HG02798 (cell line): ENCODE measurements around the gene OR6M1.

Source experiments
- ATAC-seq: cut with Tn5 transposase; IDR thresholded peaks from one replicate; pipeline ENCODE4 v1.9.1; 2021; ENCODE audit warnings: mild to moderate bottlenecking; ENCODE audit not compliant: unreplicated experiment, poor library complexity

OR6M1 gene, protein sequence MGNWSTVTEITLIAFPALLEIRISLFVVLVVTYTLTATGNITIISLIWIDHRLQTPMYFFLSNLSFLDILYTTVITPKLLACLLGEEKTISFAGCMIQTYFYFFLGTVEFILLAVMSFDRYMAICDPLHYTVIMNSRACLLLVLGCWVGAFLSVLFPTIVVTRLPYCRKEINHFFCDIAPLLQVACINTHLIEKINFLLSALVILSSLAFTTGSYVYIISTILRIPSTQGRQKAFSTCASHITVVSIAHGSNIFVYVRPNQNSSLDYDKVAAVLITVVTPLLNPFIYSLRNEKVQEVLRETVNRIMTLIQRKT

DNA sequence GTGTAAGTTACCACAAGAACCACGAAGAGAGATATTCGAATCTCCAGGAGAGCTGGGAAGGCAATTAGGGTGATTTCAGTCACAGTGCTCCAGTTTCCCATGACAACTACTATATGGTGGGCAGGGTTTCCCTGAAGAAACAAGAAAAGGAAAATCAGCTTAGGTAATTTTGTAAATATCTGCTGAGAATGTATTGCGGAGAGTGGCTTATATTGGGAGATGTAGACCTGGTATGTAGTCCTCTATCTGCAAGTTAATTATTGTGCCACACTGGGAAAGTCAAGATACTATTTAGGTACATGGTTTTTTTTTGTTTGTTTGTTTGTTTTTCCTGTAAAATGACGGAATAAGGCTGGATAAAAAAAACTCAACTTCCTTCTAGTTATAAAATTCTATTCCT is at the start of gene OR6M1:
TSS of gene OR6M1 (minus strand) at position 101 of the 400 bp plus-strand sequence. CDS start at position 101, 0 bp downstream.
- no peak for ATAC-seq

DNA sequence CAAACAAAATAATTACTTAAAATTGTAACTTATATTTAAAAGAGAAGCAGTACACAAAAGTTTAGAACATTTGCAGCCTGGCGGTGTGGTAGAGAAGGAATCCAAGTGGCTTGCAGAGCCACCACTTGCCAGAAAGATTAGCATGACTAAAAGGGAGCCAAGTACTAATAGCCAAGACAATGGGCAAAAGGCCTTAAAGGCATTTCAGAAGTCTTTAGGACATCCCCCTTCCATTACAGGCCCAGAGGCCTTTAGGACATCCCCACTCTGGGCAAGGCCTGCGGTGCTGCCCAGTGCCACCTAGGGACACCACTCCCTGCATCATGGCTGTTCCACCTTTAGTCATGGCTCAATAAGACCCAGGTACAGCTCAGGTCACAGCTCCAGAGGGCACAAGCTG is 46.9 kb upstream of the OR6M1 start:
- no peak for ATAC-seq

DNA sequence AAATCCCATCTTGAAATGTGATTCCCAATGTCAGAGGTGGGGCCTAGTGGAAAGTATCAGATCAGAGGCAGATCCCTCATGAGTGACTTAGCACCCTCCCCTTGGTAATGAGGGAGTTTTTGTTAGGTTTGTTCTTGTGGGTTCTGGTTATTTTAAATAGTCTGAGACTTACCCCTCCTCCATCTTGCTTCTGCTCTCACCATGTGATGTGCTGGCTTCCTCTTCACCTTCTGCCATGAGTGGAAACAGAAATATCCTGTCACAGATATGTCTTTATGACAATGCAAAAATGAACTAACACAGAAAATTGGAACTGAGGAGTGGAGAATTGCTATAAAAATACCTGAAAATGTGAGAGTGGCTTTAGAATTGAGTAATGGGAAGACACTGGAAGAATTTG is 46.2 kb upstream of the OR6M1 start:
- no peak for ATAC-seq

DNA sequence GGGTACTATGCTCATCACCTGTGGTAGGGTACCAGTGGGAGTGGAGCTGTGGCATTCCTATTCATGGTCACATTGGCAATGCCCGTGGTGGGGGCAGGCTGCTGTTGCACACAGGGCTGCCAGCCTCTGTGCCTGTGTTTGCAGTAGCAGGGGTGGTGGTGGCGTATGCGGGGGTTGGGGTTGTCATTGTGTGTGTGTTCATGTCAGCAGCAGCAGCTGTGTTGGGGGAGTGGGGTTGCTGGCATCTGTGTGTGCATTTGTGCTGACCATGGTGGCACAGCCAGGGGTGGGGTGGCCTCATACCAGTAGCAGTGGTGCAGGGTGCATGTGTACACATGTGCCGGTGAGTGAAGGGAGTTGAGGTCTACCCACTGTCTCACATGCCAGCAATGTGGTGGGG is 45.0 kb upstream of the OR6M1 start:
- no peak for ATAC-seq

DNA sequence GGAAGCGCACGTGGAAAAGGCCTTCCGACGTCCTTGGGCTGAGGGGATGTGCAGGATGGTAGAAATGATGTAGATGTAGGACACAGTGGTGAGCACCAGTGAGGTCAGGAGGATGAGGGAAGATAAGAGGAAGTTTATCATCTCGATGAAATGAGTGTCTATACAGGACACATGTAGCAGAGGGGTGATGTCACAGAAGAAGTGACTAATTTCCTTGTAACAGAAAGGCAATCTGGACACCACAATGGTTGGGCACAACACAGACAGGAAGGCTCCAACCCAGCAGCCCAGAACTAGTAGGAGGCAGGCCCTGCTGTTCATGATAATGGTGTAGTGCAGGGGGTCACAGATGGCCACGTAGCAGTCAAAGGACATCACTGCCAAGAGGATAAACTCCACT is 35.0 kb upstream of the OR6M1 start:
- ATAC-seq: no peak

DNA sequence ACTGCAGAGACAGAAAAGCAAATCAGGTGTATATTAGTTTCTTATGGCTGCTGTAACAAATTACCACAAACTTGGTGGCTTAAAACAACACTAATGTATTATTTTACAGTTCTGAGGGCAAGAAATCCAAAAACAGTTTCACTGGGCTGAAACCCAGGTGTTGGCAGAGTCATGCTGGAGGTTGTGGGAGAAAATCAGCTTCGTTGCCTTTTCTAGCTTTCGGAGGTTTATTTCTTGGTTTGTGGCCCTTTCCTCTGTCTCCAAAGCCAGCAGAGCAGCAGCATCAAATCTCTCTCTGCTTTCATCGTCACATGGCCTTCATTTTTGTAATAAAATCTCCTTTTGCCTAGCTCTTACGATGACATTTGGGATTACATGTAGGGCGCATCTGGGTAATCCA is 33.0 kb upstream of the OR6M1 start:
- no peak for ATAC-seq

DNA sequence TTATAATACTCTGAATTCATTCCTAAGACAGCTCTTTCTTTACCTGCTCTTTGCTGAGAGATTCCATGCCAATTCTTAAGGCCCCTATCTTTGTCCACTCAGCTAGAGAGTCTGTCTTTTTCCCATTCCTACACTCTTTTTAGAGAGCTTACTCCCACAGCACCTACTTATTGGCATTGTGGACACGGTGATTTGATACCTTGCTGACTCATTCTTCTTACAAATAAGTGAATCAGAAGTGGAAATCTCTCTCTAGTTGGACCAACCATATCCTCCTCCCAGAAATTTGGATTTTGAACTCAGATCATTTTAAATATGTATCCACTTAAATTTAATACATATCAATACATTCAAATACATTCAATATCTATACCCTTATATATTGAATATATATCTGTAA is 32.5 kb upstream of the OR6M1 start:
- ATAC-seq: no peak

DNA sequence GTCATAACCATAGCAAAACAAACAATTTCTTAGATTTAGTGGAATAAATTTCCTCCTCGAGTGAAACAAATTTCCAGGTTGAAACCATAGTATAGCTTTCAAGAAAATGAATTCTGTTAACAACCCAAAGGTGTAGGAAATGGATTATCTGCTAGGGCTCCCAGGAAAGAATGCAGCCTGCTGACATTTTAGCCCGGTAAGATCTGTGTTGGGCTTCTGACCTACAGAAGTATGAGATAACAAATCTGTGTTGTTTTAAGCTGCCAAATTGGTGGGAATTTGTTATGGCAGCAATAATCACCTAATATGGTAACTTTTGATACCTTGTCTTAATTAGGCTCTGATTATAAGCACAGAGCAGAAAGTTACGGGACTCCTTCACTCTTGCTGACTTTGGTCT is 32.0 kb upstream of the OR6M1 start:
- ATAC-seq: no peak

DNA sequence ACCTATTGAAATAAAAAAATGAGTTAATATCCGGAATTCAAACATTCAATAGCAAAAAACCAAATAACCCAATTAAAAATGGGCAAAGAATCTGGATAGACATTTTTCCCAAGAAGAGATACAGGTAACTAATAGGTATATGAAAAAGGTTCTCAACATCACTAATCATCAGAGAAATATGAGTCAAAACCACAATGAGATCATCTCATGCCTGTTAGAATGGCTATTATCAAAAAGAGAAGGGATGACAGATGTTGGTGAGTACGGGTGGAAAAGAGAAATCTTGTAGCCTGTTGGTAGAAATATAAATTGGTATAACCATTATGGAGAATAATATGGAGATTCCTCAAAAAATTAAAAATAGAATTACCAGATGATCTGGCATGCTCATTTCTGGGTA is 26.9 kb upstream of the OR6M1 start:
- no peak for ATAC-seq

DNA sequence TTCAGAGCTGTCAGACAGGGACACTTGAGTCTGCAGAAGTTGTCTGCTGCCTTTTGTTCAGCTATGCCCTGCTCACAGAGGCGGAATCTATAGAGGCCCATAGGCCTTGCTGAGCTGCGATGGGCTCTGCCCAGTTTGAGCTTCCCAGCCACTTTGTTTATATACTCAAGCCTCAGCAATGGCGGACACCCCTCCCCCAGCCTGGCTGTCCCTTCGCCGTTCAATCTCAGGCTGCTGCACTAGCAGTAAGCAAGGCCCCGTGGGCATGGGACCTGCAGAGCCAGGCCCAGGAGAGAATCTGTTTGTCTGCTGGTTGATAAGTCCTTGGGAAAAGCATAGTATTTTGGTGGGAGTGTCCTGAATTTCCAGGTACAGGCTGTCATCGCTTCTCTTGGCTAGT is 23.6 kb upstream of the OR6M1 start:
- no peak for ATAC-seq

DNA sequence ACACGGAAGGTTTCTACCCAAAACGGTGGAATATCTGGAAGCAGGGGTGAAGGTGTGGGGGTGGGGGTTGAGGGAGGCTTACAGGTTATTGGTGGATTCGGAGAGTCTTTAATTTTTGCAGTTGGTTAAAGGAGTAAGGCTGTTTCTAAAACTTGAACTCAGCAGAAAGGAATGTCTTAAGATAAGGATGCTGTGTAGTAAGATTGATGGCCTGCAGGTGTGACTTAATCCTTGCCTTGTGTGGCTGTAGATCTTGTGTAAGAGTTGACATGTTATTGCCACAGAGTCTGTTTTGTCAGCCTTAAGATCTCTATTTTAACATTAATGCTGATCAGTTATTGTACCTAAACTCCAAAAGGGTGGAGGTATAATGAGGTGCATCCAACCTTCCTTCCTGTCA is 16.4 kb upstream of the OR6M1 start:
- ATAC-seq: no peak

DNA sequence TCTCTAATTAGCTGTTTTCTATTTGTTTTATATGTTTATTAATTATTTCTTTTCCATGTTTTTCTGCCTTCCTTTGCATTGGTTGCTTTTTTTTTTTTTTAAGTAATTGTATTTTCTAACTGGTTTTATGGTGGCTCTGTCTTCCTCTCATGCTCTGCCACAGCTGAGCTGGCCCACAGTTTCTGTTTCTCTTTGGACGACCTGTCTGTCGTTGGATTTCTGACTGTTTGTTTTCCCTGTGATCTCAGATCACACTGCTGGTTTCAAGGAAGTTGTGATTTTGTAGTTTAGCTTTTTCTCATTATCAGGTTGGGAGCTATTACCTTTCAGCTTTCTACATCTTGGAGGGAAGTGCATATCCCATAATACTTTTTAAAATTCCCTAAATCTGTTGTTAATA is 15.9 kb upstream of the OR6M1 start:
- ATAC-seq: peak; percentile 69

DNA sequence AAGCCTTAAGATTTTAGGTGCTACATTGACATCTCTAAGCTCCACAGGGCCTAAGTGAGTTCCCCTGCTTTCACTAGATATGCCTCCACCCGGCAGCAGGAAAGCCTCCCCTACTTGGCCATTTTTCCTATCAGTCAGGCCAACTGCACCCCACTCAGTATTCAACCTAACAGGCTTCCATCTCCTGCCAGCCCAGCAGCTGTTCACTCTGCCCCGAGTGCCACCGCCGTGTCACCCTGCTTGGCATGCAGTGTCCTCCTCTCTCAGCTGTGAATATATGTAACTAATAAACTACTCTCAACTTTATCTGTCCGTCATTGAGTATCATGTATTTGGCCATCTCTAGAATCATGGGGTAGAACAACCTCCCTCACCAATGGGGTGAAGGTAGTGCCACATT is 9.0 kb upstream of the OR6M1 start:
- no peak for ATAC-seq

DNA sequence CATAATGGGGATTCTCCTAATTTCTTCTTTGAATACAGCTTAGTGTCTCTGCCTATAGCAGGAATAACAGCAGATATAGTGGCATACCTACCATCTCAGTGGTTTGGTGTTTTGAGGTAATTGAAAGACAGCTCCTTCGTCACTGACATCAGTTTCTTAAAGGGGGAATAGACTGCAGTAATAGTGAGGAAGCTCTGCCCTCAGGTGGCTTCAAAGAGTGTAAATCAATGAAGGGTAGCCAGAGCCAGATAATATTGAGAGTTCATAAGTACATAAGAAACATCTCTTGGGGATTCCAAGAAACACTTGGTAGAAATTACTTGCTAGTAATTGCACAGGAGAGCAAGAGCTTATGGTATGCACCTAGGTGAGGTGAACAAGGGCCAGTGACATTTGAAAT is 4.4 kb downstream of the OR6M1 start:
- ATAC-seq: no peak

DNA sequence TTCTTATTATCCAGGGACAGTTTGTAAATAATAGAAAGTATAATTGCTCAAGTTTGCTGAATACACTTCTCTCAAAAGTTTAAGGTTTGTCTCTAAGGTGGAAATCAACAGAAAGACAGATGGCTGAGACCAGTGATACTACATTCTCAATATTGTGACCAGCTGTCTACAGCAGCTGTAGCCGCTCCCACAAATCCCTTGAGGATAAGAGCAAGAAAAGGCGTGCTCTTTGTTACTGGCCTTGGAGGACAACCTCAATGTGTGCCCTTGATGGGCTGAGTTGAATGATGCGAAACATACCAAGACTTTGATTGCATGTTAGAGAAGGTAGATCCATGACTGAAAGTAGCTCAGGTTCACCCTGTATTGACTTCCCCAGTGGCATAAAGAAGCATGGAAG is 6.1 kb downstream of the OR6M1 start:
- no peak for ATAC-seq

DNA sequence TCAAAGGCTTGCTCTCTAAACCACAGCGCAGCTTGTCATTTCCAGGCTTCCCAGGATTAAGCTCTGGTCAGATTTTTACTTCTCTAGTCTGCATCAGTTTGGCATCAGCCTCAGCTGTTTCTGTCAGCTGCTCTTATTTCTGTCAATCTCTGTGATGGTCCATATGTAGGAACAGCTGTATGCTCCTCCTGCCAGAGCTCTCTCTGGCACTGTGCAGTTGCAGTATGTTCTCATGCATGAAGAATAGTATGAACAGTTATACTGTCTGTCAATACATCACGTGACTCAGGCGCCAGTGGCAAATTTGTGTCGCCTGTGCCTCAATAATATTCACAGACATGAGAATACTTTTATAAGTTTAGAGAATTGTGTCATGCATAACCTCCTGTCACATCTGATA is 6.7 kb downstream of the OR6M1 start:
- no peak for ATAC-seq

DNA sequence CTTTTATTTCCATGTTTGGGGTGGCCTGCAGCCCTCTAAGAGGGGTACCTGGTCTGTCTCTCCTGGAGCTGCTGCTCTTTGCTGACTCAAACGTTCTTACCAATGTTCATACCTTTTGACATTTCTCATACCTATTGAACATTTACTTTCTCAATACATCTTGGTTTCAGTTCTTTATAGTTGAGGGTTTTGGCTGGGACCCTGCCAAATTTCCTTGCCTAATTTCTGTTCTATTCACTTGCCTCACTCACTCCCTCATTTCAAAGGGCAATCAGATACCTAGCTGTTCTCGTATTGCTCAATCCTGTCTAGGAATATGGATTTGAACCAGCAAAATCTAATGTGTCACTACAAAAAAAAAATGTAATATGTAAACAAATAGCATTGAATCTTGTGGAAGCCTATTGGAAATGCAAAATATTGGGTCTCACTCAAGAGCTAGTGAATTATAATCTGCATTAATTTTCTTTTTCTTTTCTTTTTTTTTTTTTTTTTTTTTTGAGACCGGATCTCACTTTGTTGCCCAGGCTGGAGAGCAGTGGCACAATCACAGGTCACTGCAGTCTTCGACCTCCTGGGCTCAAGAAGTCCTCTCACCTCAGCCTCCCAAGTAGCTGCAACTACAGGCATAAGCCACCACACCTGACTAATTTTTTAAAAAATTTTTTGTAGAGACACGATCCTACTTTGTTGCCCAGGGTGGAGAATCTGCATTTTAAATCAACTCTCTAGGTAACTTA is 7.5 kb downstream of the OR6M1 start:
- ATAC-seq: no peak

DNA sequence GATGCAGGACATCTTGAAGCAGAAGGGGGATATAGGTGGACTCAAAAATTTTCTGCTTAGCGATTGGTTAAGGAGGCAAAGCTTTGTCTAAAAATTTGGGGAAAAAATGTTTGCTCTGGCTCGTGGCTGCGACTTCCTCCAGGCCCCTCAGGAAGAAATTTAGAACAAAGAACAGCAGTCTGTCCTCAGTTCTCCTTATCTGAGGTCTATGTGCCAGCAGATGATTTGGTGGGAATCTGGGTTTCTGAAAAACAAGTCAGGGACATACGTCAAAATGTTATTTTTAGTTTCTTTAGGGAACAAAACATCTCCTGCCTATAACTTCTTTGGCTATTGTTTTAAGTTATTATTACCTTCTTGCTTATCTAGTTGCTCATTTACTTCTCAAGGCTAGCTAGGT is 8.1 kb downstream of the OR6M1 start:
- no peak for ATAC-seq

DNA sequence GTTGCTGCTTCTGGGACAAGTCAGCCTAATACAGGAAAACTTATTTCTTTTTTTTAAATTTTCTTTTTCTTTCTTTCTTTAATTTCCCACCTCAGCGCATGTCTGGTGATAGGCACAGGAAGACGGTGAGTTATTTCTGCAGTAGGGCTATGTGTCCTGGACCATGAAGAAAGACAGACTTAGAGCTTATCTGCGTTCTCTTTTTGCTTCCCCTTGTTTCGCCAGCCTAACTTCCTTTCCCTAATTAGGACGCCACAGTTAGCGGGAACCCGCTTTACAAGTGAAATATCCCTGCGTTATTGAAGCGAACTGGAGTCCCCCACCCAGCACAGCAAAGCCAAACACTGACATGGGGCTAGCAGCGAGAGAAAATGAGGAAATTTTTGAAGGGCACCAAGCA is 8.6 kb downstream of the OR6M1 start:
- no peak for ATAC-seq

DNA sequence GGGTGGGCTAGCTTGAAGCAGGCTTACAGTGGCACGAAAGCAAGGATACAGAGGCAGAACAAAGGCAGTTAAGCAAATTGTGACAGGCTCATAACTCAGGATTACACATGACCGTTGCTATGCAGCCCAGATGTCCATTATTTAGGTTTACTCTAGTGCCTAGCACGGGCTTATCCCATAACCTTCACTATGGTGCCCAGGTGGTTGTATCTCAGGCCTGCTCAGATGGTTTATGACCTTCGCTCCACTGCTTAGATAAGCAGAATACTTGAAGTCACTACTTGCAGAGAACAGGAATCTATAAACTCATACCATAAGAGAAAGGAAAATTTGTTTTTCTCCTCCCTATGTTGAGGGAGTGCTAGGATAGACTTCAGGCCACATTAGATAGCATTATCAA is 9.0 kb downstream of the OR6M1 start:
- ATAC-seq: no peak

DNA sequence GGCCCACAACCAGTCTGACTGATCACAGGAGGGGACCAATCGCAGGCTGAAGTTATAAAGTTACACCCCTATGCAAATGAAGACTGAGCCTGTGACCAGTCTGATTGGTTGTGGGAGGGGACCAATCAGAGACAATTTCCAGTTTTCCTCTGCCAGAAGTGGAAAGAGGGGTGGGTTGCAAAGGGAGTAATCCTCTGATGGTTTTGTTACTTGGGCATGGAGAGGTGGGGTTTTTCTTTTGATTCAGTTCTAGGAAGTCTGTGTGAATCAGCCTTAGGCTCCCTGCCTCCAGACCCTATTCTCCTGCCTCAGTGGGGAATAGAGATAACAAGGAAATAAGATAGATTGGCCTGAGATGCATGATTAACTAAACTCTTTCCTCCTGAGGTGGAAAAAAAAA is 9.9 kb downstream of the OR6M1 start:
- no peak for ATAC-seq

DNA sequence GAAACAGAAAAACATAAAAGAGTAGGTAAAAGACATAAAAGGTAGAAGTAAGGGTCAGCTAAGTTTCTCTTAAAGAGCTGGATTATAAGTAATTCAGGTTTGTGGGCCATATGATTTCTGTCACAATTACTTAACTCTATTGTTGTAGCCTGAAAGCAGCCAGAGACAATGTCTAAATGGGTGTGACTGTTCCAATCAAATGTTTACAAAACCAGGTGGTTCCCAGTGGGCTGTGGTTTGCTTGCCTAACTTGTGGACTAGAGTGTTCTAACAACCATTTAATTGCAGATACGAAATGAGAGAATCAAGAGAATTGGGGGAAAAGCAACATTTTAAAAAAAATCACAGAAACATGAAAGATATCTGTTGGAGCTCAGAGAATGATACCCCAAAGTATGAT is 22.6 kb downstream of the OR6M1 start:
- no peak for ATAC-seq
